Lower lobe of right lung (tissue), 2 donors: Measurements from ENCODE around the gene TMEM123. TPM values are rescaled to one million over a fixed set of nuclear protein-coding genes. Genes with fewer than 3 reads are reported as not detected.

Experiments
- ATAC-seq, 2 donors: fragments of 200-7000 bp; cut with Tn5 transposase; one replicate each; pipeline ENCODE4 v1.9.1; 2020 to 2022; ENCODE audit warnings: mild to moderate bottlenecking in 2 of 2, moderate library complexity in 2 of 2
- DNase-seq: peaks from one replicate; pipeline ENCODE4 v3.0.0-alpha.2; 2020
- H3K27ac ChIP-seq: fragments of 200-600 bp; one replicate; pipeline ENCODE4 v1.8.0; 2022
- H3K27me3 ChIP-seq: fragments of 200-600 bp; one replicate; pipeline ENCODE4 v1.8.0; 2022; ENCODE audit warnings: low read depth
- H3K36me3 ChIP-seq: fragments of 200-600 bp; one replicate; pipeline ENCODE4 v1.8.0; 2022; ENCODE audit warnings: mild to moderate bottlenecking
- H3K4me1 ChIP-seq: fragments of 200-600 bp; one replicate; pipeline ENCODE4 v1.8.0; 2022
- H3K4me3 ChIP-seq: fragments of 200-600 bp; one replicate; pipeline ENCODE4 v1.8.0; 2022; ENCODE audit warnings: mild to moderate bottlenecking
- H3K9me3 ChIP-seq: fragments of 200-600 bp; one replicate; pipeline ENCODE4 v1.8.0; 2022
- intact Hi-C: fragments of 100-400 bp; cut with DNase I; formaldehyde crosslinking; loops from one replicate; pipeline ENCODE4 v1.11.0; 2022
- total RNA-seq: library from RNA; stranded (reverse); fragmentation: NEBNext Ultra II Directional; extraction: Animal tissue kit (Norgen Biotek cat#: 25700); gene quantifications from one replicate; pipeline ENCODE4 v1.2.1, GENCODE V29; 2021
- TF ChIP-seq, protein P1 (sequence below): fragments of 200-600 bp; IDR thresholded peaks from one replicate; pipeline ENCODE4 v1.8.0; 2022; ENCODE audit warnings: antibody characterized with exemption, mild to moderate bottlenecking
- donor health status: DM: no; HTN: yes; CAD: no; lungs with severe emphysema.

Gene TMEM123
- total RNA-seq, 1 donor from 2014 or later = 199 TPM

- Histone ChIP-seq H3K36me3 (peaks cover 19% of the 10 kb centered on the region), H3K4me3 (no peak overlapping the region), H3K27me3 (no peaks in the 10 kb centered on the region), H3K4me1 (peaks cover 13% of the 10 kb centered on the region), H3K9me3 (no peaks in the 10 kb centered on the region), H3K27ac (no peak overlapping the region)
- TF ChIP-seq, protein P1, sequence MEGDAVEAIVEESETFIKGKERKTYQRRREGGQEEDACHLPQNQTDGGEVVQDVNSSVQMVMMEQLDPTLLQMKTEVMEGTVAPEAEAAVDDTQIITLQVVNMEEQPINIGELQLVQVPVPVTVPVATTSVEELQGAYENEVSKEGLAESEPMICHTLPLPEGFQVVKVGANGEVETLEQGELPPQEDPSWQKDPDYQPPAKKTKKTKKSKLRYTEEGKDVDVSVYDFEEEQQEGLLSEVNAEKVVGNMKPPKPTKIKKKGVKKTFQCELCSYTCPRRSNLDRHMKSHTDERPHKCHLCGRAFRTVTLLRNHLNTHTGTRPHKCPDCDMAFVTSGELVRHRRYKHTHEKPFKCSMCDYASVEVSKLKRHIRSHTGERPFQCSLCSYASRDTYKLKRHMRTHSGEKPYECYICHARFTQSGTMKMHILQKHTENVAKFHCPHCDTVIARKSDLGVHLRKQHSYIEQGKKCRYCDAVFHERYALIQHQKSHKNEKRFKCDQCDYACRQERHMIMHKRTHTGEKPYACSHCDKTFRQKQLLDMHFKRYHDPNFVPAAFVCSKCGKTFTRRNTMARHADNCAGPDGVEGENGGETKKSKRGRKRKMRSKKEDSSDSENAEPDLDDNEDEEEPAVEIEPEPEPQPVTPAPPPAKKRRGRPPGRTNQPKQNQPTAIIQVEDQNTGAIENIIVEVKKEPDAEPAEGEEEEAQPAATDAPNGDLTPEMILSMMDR = no peak
- intact Hi-C loops = no loop called here
- peak in 1 of 2 donors; percentile 9 for ATAC-seq
- no peak for DNase-seq
Measured at GRCh38 chr11:102406099-102406498, 46.5 kb downstream of the TMEM123 start.

DNA sequence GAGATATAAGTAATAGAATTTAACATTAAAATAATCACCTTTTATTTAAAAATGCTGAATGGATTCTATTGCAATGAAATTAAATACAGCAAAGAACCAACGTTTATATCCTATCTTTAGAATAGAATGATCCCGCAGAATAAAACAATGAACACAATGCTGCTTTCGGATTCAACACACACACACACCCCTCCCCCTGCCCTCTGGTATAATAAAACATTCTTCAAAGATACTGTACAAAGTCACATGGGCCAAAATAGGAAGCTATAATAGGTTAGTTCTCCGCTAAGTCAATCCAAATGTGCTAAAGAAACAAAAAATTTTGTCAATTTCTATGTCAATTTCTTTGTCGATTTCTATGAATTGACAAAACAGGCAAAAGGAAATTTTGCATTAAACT, 47.1 kb downstream of the TMEM123 start:
- H3K36me3 ChIP-seq = peaks cover 25% of the 10 kb centered on the region
- TF ChIP-seq, protein P1 = no peak
- H3K4me1 ChIP-seq = peaks cover 9% of the 10 kb centered on the region
- H3K9me3 ChIP-seq = no peaks in the 10 kb centered on the region
- DNase-seq (no peak), ATAC-seq (no peak)
- no peak overlapping the region for H3K27ac ChIP-seq
- intact Hi-C loops = no loop called here
- H3K4me3 ChIP-seq = no peak overlapping the region
- no peaks in the 10 kb centered on the region for H3K27me3 ChIP-seq

- no peak for ATAC-seq
- intact Hi-C loops = no loop called here
- DNase-seq = no peak
- Histone ChIP-seq H3K27me3 (no peaks in the 10 kb centered on the region), H3K4me1 (peaks cover 5% of the 10 kb centered on the region), H3K4me3 (no peak overlapping the region), H3K27ac (no peak overlapping the region), H3K9me3 (no peaks in the 10 kb centered on the region), H3K36me3 (peaks cover 54% of the 10 kb centered on the region)
- TF ChIP-seq, protein P1 = no peak
Measured at GRCh38 chr11:102402548-102402947, 50.0 kb downstream of the TMEM123 start.

GRCh38 chr11:102401905-102402304, 50.7 kb downstream of the TMEM123 start:
- TF ChIP-seq, protein P1 = no peak
- no peaks in the 10 kb centered on the region for H3K27me3 ChIP-seq
- no peaks in the 10 kb centered on the region for H3K9me3 ChIP-seq
- no peaks in the 10 kb centered on the region for H3K4me1 ChIP-seq
- intact Hi-C loops = no loop called here
- DNase-seq = no peak
- no peak overlapping the region for H3K27ac ChIP-seq
- no peak overlapping the region for H3K4me3 ChIP-seq
- peaks cover 60% of the 10 kb centered on the region for H3K36me3 ChIP-seq
- no peak for ATAC-seq

GRCh38 chr11:102400603-102401002, 52.0 kb downstream of the TMEM123 start:
- Histone ChIP-seq H3K36me3 (peaks cover 60% of the 10 kb centered on the region), H3K27ac (no peak overlapping the region), H3K9me3 (no peaks in the 10 kb centered on the region), H3K4me1 (no peaks in the 10 kb centered on the region), H3K4me3 (no peak overlapping the region), H3K27me3 (no peaks in the 10 kb centered on the region)
- no peak for ATAC-seq
- DNase-seq = no peak
- TF ChIP-seq, protein P1 = no peak
- intact Hi-C loops = no loop called here

DNA sequence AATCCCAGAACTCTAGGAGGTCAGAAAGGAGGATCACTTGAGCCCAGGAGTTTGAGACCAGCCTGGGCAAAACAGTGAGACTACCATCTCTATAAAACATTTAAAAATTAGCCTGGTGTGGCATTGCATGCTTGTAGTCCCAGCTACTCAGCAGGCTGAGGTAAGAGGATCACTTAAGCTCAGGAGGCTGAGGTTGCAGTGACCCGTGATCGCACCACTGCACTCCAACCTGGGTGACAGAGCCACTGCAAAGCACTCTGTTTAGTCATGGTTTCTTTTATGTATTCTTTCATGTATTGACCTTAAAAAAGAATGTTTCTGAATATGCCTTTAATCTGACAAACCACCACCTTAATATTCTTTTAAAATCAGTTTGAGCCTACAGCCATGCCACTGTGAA, 53.4 kb downstream of the TMEM123 start:
- intact Hi-C loops = no loop called here
- H3K27me3 ChIP-seq = no peaks in the 10 kb centered on the region
- DNase-seq (no peak), ATAC-seq (no peak)
- H3K9me3 ChIP-seq = no peaks in the 10 kb centered on the region
- H3K27ac ChIP-seq = no peak overlapping the region
- TF ChIP-seq, protein P1 = no peak
- peaks cover 66% of the 10 kb centered on the region for H3K36me3 ChIP-seq
- no peaks in the 10 kb centered on the region for H3K4me1 ChIP-seq
- no peak overlapping the region for H3K4me3 ChIP-seq
